Skeletal muscle cell (primary cell): ENCODE results near the gene SEMA3A.
A peak's percentile ranks its signal among the peaks of the same experiment; 100 is the strongest.

Experiments used
- DNase-seq: peaks from one replicate; pipeline ENCODE4 v3.0.0-alpha.2; 2010; ENCODE audit warnings: low read depth
- H3K4me3 ChIP-seq: 2 replicates; pipeline ENCODE4 v1.5.1; 2011; ENCODE audit warnings: low read depth, mild to moderate bottlenecking, control low read depth, low read length, moderate library complexity

Gene SEMA3A

DNA sequence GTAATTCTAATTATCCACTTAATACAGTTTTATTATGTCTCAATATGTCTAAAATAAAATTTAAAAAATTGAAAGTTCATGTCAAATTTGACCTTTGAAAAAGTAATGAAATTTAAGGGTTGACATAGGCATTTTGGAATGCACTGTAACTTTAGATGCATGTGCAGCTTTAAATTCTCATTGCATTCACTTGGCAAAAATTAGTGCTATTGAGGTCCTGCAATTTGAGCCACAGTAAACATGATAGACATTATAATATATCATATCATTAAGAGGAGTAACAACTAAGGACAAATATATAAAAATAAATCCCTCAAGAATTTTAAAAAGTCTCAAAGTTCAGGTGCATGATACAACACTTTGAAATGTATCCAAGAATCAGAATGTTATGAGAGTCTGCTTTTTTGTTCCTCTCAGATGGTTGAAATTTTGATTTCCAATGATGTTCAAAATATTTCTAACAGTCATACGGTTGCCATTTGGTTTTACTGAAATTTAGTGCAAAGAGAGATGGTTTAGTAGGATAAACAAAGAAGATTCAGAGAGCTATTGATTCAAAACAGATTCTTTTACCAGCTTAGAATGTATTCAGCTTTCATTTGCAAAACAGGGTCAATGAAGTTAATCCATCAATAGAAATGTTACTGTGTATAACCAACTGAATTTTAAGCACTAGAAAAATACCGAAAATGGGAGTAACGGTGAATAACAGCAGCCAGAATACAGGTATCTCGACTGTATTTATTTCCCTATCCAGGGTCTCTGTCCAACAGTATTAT lies 71.8 kb downstream of the SEMA3A start:
- H3K4me3 ChIP-seq, result no peak overlapping the region
- DNase-seq, result no peak

DNA sequence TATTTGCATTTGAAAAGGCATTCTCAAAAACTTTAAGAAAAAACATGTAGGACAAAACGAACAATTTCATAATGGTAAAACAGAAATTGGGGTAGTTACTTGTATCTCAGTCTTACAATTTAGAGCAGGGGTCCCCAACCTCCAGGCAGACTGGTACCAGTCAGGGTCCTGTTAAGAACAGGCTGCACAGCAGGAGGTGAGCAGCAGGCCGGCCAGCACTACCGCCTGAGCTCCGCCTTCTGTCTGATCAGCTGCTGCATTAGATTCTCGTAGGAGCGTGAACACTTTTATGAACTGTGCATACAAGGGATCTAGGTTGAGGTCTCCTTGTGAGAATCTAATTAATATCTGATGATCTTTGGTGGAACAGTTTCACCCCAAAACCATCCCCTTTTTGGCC lies 77.3 kb downstream of the SEMA3A start:
- DNase-seq, result no peak
- no peak overlapping the region for H3K4me3 ChIP-seq

DNA sequence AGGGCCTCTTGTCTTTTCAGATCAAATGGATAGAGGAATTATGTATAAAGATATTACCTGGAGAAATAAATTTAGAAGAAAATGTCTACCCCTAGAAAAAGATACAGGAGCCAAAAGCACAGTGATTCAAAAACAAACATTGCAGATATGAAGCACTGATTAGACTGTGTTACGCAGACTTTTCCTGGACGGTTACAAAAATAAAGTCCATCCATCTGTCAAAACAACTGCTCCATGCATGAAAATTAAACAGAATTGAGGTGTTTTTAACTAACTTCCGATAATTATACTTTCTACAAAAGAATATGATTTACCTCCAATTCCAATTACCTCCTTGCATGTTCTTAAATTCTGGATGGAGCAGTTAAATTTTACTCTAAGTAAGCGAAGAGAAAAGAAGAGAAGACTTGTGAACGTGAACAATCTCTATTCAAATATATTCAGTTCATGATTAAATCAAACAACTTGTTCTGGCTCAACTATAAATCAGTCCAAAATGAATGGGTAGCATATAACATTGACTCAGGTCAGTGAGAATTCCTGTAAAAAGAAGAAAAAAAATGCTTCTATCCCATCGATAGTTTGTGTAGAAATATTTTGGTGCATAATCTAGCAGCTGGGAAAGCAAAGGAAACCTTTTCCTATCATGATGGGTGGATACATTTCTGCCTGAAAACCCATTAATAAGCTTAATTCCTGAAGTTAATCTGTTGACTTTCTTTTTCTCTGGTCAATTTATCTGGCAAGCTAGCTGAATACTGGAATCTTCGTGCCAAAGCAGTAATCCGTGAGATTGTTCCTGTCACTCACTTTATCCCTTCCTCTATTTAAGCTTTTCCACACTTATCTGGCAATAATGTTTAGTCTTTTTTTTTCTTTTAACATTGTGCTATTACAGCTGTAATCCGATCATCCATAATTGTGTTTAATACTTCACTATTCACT lies 80.4 kb downstream of the SEMA3A start:
- no peak for DNase-seq
- no peak overlapping the region for H3K4me3 ChIP-seq

DNA sequence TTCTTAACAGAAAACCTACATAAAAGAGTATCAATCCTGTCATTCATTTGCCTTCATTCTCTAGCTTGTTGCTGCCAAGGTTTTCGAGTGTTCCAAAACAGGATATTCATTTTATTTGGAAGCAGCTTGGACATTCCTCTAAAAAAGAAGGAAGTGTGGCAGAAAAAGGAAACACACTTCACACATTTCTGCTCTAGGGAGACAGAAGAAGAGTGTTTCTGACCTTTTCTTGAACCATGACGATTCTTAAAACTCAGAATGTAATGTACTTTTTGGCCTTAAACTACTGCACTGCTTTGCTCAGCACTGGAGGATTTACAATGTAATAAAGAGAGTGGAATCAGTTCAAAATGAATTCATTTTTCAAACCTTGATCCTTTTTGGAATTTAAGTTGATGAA lies 81.3 kb downstream of the SEMA3A start:
- H3K4me3 ChIP-seq, result no peak overlapping the region
- no peak for DNase-seq

DNA sequence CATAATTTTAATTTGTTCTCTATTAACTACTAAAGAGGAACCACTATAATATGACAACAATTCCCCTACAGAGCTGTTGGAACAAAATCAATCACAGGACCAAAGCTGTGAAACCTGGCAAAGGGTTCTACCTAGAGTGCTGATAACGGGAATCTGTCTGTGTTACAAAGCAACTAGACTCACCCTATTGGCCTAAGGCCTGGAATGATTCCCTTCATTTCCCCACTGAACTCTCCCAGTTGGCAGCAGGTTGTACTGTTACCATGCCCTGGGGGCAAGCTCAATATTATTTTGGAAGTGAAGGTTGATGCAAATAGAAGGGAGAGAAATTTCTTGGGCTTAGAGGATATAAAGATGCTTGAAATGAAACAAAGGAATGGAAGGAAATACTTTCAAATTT lies 81.8 kb downstream of the SEMA3A start:
- no peak for DNase-seq
- H3K4me3 ChIP-seq, result no peak overlapping the region

DNA sequence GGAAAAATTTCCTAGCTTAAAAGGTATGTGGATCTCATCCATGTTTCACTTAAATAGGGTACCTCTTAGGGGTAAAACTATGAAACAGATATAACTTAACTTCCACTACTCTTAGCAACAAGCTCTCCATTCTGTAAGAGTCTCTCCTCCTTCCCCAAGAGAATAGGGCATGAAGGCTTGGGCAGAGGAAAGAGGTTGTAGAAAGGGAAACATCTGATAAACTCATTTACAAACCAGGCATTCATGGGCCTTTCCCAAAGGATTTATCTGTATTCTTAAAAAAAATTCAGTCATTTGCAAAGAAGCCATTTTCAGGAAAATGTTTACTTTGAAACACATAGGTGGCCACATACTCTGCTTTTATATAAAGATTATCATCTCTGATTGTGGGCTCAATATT lies 82.7 kb downstream of the SEMA3A start:
- no peak for DNase-seq
- H3K4me3 ChIP-seq, result no peak overlapping the region

DNA sequence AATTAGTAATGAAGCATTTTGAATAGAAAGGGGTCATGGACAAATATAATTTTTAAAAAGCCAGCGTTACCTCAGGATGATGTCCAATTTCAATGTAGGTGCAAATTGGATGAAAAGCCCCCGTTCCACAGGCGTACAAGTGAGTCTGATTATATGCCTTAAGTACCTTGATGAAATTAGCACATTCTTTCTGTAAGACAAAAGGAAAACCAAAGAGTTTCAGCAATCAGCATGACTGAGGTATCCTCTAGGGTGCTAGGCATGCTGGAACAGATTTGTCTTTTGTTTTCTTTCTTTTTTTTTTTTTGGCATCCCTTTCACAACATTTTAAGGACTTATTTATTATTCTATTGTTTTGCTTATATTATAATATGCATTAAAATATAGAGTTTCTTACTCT lies 84.2 kb downstream of the SEMA3A start:
- no peak overlapping the region for H3K4me3 ChIP-seq

DNA sequence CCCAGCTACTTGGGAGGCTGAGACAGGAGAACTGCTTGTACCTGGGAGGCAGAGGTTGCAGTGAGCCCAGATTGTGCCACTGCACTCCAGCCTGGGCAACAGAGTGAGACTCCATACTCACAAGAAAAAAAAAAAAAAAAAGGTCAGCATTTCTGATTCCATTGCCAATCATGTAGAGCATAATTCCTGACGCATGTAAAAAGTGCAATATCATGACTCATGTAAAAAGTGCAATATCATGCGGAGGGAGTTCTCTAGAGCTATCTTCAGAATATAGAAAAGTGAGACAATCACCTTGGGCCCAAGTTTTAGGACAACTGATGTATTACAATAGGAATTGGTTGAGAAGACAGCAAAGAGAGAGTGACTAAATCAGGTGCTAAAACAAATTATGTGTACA lies 85.8 kb downstream of the SEMA3A start:
- no peak overlapping the region for H3K4me3 ChIP-seq
- DNase-seq, result no peak

More for the DNA sequence above, 84.2 kb downstream of the SEMA3A start:
- no peak for DNase-seq

DNA sequence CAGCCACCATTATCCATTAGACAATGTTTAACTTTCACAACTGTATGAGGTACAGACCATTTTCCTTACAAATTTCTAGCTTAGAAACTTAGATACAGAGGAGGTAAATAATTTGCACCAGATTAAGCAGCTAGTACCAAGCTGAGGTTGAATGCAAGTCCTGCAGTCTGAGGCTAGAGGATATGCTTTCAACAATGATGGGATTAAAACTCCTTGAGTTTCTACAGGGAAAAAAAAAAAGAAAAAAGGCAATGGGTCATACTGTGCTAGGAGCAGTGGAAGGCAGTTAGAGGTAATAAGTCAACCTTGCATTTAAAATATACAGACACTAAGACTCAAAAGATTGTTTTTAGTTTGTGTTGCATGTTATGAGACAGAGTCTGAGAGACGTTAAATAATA lies 86.5 kb downstream of the SEMA3A start:
- DNase-seq, result no peak

DNA sequence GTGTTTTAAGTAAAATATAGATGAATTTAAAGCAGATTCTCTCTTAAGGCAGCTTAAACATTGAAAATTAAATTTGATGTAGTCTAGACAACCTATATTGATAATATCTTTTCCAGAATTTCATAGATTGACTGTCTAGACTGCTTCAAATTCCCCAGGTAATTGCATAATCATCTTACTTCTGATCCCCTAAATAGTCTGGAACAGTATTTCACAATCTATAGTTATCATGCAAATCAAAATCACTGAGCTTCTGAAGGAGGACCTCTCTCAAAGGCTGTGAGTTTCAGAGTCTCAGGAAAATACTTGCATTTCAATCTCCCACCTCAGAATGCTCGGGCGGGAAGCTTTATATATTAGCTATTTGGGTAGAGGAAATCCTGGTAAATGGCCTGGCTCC lies 87.3 kb downstream of the SEMA3A start:
- no peak for DNase-seq
- no peak overlapping the region for H3K4me3 ChIP-seq

More for the DNA sequence above, 86.5 kb downstream of the SEMA3A start:
- H3K4me3 ChIP-seq, result no peak overlapping the region

DNA sequence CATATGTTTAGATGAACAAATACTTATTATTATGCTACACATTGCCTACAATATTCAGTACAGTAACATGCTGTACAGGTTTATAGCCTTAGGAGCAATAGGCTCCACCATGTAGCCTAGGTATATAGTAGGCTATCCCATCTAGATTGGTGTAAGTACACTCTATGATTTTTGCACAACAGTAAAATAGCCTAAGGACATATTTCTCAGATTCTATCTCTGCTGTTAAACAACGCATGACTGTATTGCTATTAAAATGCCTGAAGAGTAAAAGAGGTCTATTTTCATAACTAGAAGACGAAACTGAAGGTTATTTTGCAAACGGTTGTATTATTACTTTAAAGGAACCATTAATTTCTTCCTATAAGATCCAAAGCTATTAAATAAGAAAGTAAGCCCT lies 88.3 kb downstream of the SEMA3A start:
- no peak for DNase-seq
- no peak overlapping the region for H3K4me3 ChIP-seq

DNA sequence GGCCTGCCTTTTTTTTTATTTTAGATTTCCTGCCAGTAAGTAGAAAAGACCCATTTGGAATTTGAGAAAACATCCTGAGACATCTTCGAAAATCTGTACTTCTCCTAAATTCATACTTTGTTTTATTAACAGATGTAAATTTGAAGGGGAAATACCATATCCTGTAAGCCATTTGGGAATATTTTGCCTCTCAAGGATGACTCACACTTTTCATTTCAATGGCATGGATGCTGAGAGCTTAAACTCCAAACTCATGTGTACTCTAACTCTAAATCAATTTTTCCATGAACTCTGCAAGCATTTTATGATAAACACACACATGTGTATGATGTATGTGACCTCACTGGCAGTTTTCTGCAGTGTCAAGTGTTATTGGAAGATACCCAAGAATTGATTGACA lies 89.0 kb downstream of the SEMA3A start:
- DNase-seq, result peak; percentile 39
- no peak overlapping the region for H3K4me3 ChIP-seq

DNA sequence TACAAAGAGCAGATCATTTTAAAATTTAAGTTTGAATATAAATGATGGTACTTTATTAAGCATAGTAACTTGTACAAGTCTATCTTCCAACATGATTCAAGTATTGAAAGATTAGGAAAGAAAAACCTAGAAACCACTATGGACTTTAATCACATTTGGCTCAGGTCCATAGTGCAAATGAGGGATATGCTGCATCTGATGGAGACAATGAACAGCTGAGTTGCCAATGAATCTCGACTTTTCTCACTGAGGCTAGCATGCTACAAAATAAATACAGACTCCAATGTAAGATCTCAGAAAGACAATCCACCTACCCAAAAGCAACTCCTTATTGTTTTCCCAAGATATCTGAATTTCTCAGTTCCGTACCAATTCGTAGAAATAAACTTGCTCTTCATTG lies 89.8 kb downstream of the SEMA3A start:
- no peak for DNase-seq

DNA sequence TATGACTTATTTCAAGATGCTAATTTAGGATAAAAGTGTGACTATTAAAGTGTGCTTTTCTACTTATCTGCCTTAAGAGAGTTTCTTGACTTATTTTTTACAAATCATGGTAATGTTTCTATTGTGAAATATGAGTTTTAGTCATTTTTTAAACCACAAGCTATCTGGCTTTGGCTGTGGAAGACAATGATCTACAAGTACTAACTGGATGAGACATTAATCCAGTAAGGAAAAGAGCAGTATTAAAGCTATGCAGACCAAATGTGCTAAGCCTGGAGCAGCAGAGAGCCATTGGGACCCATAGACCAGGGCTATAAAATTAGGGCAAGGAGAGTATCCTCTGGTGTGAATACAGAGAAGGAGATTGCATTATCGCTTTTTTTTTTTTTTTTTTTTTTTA lies 92.4 kb downstream of the SEMA3A start:
- no peak for DNase-seq
- no peak overlapping the region for H3K4me3 ChIP-seq

More for the DNA sequence above, 89.8 kb downstream of the SEMA3A start:
- H3K4me3 ChIP-seq, result no peak overlapping the region

DNA sequence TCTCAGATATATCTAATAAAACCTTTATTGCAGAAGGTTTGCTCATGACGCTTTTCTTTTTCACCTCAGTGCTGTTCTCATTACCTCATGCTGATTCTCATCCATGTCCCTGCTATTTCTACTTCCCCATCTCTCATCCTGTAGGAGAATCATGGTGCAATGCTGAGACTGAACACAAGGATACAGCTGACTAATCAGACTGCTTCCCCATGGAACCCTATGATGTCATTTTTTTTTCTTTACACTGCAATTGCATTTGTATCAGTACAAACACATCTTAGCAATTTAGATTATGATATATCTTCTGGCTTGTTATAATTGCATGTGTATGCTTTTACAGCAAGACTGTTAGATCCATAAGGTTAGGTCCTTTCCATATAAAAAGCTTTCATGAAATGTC lies 93.7 kb downstream of the SEMA3A start:
- peak; percentile 52 for DNase-seq
- H3K4me3 ChIP-seq, result no peak overlapping the region

DNA sequence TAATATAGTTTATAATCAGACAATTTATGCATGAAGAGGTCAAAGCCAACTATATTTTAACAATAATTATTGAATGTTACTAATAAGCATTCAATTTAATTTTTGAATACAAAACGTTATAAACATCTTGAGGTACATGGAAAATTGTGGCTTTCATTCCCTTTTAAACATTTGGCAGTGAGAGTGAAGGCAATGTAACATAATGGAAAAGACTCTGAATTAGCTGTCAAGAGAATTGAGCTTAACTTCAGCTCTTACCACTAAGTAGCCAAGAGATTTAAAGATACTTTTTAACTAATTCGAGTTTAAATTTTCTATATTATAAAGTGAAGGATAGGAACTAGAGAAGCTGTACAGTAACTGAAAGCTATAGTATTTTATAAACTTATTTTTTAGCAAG lies 98.6 kb downstream of the SEMA3A start:
- no peak overlapping the region for H3K4me3 ChIP-seq
- no peak for DNase-seq

DNA sequence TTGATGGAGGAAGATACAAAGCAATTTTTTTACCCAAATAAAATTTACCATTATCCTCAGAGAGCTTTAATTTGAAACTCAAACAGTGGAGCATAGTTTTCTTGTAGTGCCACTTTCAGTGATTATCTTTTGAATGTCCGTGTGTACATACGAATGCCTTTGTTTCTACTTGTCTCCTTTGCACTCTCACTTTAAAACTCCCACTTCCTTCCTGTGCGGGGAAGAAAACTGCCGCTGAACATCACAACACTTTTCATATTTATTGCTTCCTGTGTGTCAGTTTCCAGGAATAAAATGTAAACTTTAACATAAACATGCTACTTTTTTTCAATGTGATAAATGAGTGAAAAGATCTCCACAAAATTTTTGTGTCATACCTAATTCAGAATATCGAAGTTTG lies 102.4 kb downstream of the SEMA3A start:
- no peak overlapping the region for H3K4me3 ChIP-seq
- DNase-seq, result no peak

DNA sequence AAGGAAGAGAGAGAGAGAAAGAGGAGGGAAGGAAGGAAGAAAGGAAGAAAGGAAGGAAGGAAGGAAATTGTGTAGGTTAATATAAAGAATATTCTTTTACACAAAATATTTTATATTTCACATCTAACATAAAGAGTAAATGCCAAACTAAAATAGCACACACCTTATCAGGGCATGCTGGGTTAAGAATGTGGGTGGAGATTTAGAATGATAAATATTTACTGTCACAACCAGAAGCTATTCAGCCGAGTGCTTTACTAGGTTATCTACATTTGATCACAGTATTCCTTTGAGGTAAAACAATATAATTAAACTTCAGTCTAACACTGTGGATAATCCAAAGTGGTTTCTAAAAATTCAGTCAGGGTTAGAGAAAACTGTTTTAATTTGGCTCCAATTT lies 103.3 kb downstream of the SEMA3A start:
- DNase-seq, result no peak
- no peak overlapping the region for H3K4me3 ChIP-seq

DNA sequence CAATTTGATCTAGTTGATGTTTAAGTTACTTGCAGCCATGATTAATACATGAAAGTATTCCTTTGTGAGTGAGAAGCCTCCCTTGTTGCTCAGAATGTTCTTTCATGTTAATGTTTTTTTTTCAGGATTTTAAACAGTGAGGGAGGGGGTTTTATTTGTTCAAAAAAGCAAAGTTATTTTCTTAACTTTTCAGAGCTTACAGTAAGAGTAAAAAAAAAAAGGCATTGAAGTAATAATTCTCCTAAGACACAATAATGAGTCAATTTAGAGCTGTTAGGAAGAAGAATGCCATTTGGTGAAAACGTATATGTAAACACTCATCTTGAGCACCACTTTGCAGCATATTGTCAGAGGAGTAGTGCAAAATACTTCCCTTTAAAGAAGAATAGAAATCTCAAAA lies 105.8 kb downstream of the SEMA3A start:
- no peak overlapping the region for H3K4me3 ChIP-seq
- no peak for DNase-seq

DNA sequence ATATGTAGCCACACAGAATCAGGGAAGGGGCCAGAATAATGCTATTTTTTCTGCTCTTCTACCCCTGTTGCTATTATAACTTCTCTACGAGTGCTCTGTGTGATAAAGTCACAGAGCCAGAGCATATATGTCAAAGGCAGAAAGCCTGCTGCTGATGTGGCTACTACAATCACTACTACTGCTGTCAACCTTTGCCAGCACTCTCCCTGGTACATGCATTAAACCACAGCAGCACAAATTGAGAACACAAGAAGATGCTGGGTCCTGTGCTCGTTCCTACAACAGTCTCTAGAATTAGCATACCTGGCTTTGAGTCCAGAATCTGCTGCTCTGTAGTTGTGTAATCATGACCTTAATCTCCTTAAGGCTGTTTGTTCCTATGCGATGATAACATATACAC lies 108.6 kb downstream of the SEMA3A start:
- no peak overlapping the region for H3K4me3 ChIP-seq

DNA sequence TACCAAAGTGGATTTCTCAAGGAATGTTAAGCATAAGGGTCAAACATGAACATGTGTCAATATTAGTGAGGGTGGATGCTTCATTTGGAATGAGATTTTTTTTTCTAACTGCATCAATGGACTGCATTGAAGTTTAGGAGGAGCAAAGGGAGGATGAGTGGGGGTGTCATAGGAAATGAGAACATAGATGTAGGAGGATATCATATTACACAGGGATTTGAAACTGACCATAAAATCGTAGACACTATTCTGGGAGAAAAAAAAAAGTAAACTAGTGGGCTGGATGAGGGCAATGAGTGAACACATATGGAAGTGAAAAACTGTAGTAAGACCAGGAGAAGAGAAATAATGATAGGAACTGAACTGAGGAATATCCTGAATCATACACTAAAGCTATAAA lies 109.4 kb downstream of the SEMA3A start:
- DNase-seq, result peak; percentile 60
- no peak overlapping the region for H3K4me3 ChIP-seq

More for the DNA sequence above, 108.6 kb downstream of the SEMA3A start:
- no peak for DNase-seq
